OCI-LY7 (cell line): Measurements from ENCODE around the gene HLCS. TPM values are rescaled to one million over a fixed set of nuclear protein-coding genes. Genes with fewer than 3 reads are reported as not detected.

ENCODE experiments used
- BruUV-seq: library from RNA; stranded (reverse); fragments of 400-500 nt; replicated peaks from 2 replicates; lab custom pipeline; 2021; lab: Mats Ljungman, UMichigan
- CTCF ChIA-PET: fragments of 300-600 bp; sonication (Branson Sonifier 250); formaldehyde crosslinking; loops from one replicate; lab custom pipeline; 2022; ENCODE audit warnings: antibody characterized with exemption; ENCODE audit not compliant: unreplicated experiment; lab: Charles Lee
- POLR2A ChIA-PET: fragments of 300-600 bp; sonication (Branson Sonifier 250); formaldehyde crosslinking; loops from one replicate; lab custom pipeline; 2022; ENCODE audit warnings: antibody characterized with exemption; lab: Charles Lee
- DNase-seq: peaks from one replicate; pipeline ENCODE4 v3.0.0-alpha.2; 2015; ENCODE audit warnings: low spot score
- H2AFZ ChIP-seq: fragments of 200-600 bp; sonication (generic), shearing (Covaris generic); 2 replicates; pipeline ENCODE4 v1.6.1; 2014; ENCODE audit warnings: mild to moderate bottlenecking, antibody characterized with exemption, low read length, moderate library complexity
- H3K27ac ChIP-seq: fragments of 200-600 bp; sonication (generic); 2 replicates; pipeline ENCODE4 v1.5.1; 2014; ENCODE audit warnings: mixed run types, low read depth, mild to moderate bottlenecking, moderate library complexity, low read length, inconsistent platforms; ENCODE audit not compliant: poor library complexity, severe bottlenecking
- H3K36me3 ChIP-seq: fragments of 200-600 bp; sonication (generic); 2 replicates; pipeline ENCODE4 v1.6.1; 2014; ENCODE audit warnings: mild to moderate bottlenecking, antibody characterized with exemption, low read length, moderate library complexity, mixed read lengths; ENCODE audit not compliant: insufficient read depth
- H3K4me1 ChIP-seq: fragments of 200-600 bp; sonication (generic); 2 replicates; pipeline ENCODE4 v1.5.1; 2014; ENCODE audit warnings: mild to moderate bottlenecking, low read length; ENCODE audit not compliant: insufficient read depth, poor library complexity, severe bottlenecking
- H3K4me2 ChIP-seq: fragments of 200-600 bp; sonication (generic); 2 replicates; pipeline ENCODE4 v1.6.1; 2014; ENCODE audit warnings: mild to moderate bottlenecking, low read length
- H3K4me3 ChIP-seq: fragments of 200-600 bp; sonication (generic); 2 replicates; pipeline ENCODE4 v1.5.1; 2014; ENCODE audit warnings: mild to moderate bottlenecking, low read depth, low read length; ENCODE audit not compliant: poor library complexity, severe bottlenecking
- H3K79me2 ChIP-seq: fragments of 200-600 bp; sonication (generic); 2 replicates; pipeline ENCODE4 v1.6.1; 2016; ENCODE audit warnings: low read depth, mild to moderate bottlenecking, low read length, moderate library complexity, mixed read lengths; ENCODE audit not compliant: insufficient read depth
- H3K9me2 ChIP-seq: fragments of 200-600 bp; sonication (generic); 2 replicates; pipeline ENCODE4 v1.6.1; 2016; ENCODE audit warnings: mild to moderate bottlenecking, low read length, mixed read lengths; ENCODE audit not compliant: insufficient read depth
- H3K9me3 ChIP-seq: fragments of 200-600 bp; sonication (generic); 2 replicates; pipeline ENCODE4 v1.6.1; 2014; ENCODE audit warnings: mild to moderate bottlenecking, mixed run types, low read length, mixed read lengths
- H4K20me1 ChIP-seq: fragments of 200-600 bp; sonication (generic); 2 replicates; pipeline ENCODE4 v1.6.1; 2014; ENCODE audit warnings: mild to moderate bottlenecking, antibody characterized with exemption, low read length, moderate library complexity, mixed read lengths; ENCODE audit not compliant: insufficient read depth
- CTCF ChIP-seq: fragments of 200-600 bp; sonication (generic); conservative IDR thresholded peaks from 2 replicates; pipeline ENCODE4 v1.5.1; 2014; ENCODE audit warnings: mild to moderate bottlenecking, antibody characterized with exemption, low read length, moderate library complexity, mixed read lengths
- EZH2phosphoT487 ChIP-seq: fragments of 200-600 bp; sonication (generic); IDR thresholded peaks from 2 replicates; pipeline ENCODE4 v1.6.1; 2018; ENCODE audit warnings: low read depth, borderline replicate concordance, mild to moderate bottlenecking, mixed run types, antibody characterized with exemption, low read length, moderate library complexity, mixed read lengths
- intact Hi-C: fragments of 100-400 bp; cut with micrococcal nuclease; formaldehyde crosslinking; loops from one replicate; pipeline ENCODE4 v1.10.0; 2022; ENCODE audit not compliant: unreplicated experiment
- total RNA-seq, 2 experiments: library from RNA; depleted of rRNA in 1 of 2; stranded (reverse); fragments of >200 nt in 1 of 2; shearing (Covaris generic) in 1 of 2; gene quantifications; 2 replicates each; pipeline ENCODE4 v1.2.3, GENCODE V29; 2014 to 2022

HLCS gene
- total RNA-seq, 2 experiments from 2014 or later = 12.0 to 20.9 TPM

GRCh38 chr21:36747041-36747814 lies 219.2 kb downstream of the HLCS start:
- TF ChIP-seq CTCF = no peak
- no peak for TF ChIP-seq EZH2phosphoT487
- H3K79me2 ChIP-seq = no peaks in the 10 kb centered on the region
- CTCF ChIA-PET = no interaction called here
- no peak overlapping the region for H3K27ac ChIP-seq
- no peaks in the 10 kb centered on the region for H3K4me1 ChIP-seq
- no peak overlapping the region for H2AFZ ChIP-seq
- no peaks in the 10 kb centered on the region for H4K20me1 ChIP-seq
- no peak overlapping the region for H3K4me3 ChIP-seq
- H3K4me2 ChIP-seq = no peak overlapping the region
- intact Hi-C loops = no loop called here
- no peaks in the 10 kb centered on the region for H3K36me3 ChIP-seq
- H3K9me3 ChIP-seq = no peaks in the 10 kb centered on the region
- BruUV-seq = no TSS peak
- no peaks in the 10 kb centered on the region for H3K9me2 ChIP-seq
- DNase-seq = no peak
- POLR2A ChIA-PET = no interaction called here

- TF ChIP-seq CTCF (no peak), EZH2phosphoT487 (no peak)
- Histone ChIP-seq H3K36me3 (no peaks in the 10 kb centered on the region), H3K4me2 (no peak overlapping the region), H3K27ac (no peak overlapping the region), H3K79me2 (no peaks in the 10 kb centered on the region), H3K9me2 (no peaks in the 10 kb centered on the region), H3K4me3 (no peak overlapping the region), H3K9me3 (no peaks in the 10 kb centered on the region), H2AFZ (no peak overlapping the region), H4K20me1 (no peaks in the 10 kb centered on the region), H3K4me1 (no peaks in the 10 kb centered on the region)
- DNase-seq = no peak
- BruUV-seq = no TSS peak
- POLR2A ChIA-PET = interaction anchor here (0.5 kb wide), 1 partner anchor 47 kb away, joined by 5 read pairs; no protein-coding TSS in a partner anchor
- intact Hi-C loops = no loop called here
- CTCF ChIA-PET = no interaction called here
Observed at GRCh38 chr21:36745459-36745858, 221.0 kb downstream of the HLCS start.

GRCh38 chr21:36744560-36745231 lies 221.8 kb downstream of the HLCS start:
- H3K4me2 ChIP-seq = no peak overlapping the region
- no peak for DNase-seq
- H2AFZ ChIP-seq = no peak overlapping the region
- TF ChIP-seq EZH2phosphoT487 = no peak
- no peak for TF ChIP-seq CTCF
- no peak overlapping the region for H3K4me3 ChIP-seq
- no peaks in the 10 kb centered on the region for H3K79me2 ChIP-seq
- POLR2A ChIA-PET = no interaction called here
- H3K27ac ChIP-seq = no peak overlapping the region
- H4K20me1 ChIP-seq = no peaks in the 10 kb centered on the region
- H3K9me3 ChIP-seq = no peaks in the 10 kb centered on the region
- intact Hi-C loops = no loop called here
- CTCF ChIA-PET = no interaction called here
- H3K36me3 ChIP-seq = no peaks in the 10 kb centered on the region
- H3K4me1 ChIP-seq = no peaks in the 10 kb centered on the region
- no TSS peak for BruUV-seq
- no peaks in the 10 kb centered on the region for H3K9me2 ChIP-seq
